Keratinocyte (primary cell): Measurements from ENCODE around the gene VAT1L. TPM values are rescaled to one million over a fixed set of nuclear protein-coding genes. Genes with fewer than 3 reads are reported as not detected.

Experiments used
- DNase-seq: peaks from one replicate; pipeline ENCODE4 v3.0.0-alpha.2; 2011; ENCODE audit warnings: low read depth, missing footprints, low spot score
- FAIRE-seq: peaks from 2 replicates; lab custom pipeline; 2011; peaks lifted over from hg19 to GRCh38; lab: Jason Lieb, UNC
- H2AFZ ChIP-seq: 2 replicates; pipeline ENCODE4 v1.6.0; 2012; ENCODE audit warnings: low read length, control low read depth, inconsistent platforms; ENCODE audit not compliant: control insufficient read depth
- H3K27ac ChIP-seq: 2 replicates; pipeline ENCODE4 v1.5.1; 2011; ENCODE audit warnings: low read length; ENCODE audit not compliant: control insufficient read depth, insufficient read depth
- H3K27me3 ChIP-seq: 3 replicates; pipeline ENCODE4 v1.6.0; 2011; ENCODE audit warnings: low read length; ENCODE audit not compliant: control insufficient read depth, insufficient read depth; ENCODE audit errors: extremely low read depth
- H3K36me3 ChIP-seq, 2 experiments: 2 replicates in 1 of 2; 3 replicates in 1 of 2; pipeline ENCODE4 v1.5.1; 2011; ENCODE audit warnings: low read length in 2 of 2, mild to moderate bottlenecking in 1 of 2; ENCODE audit not compliant: control insufficient read depth in 2 of 2, insufficient read depth in 2 of 2; ENCODE audit errors: extremely low read depth in 1 of 2
- H3K4me1 ChIP-seq: 3 replicates; pipeline ENCODE4 v1.5.1; 2011; ENCODE audit warnings: low read length; ENCODE audit not compliant: control insufficient read depth, insufficient read depth; ENCODE audit errors: extremely low read depth
- H3K4me2 ChIP-seq: 3 replicates; pipeline ENCODE4 v1.6.0; 2011; ENCODE audit warnings: low read depth, low read length; ENCODE audit not compliant: control insufficient read depth, insufficient read depth; ENCODE audit errors: extremely low read depth
- H3K4me3 ChIP-seq, 3 experiments: fragments of 200-600 bp in 1 of 3; sonication (generic) in 1 of 3; 2 replicates in 2 of 3; 3 replicates in 1 of 3; pipeline ENCODE4 v1.5.1; 2011 to 2016; ENCODE audit warnings: low read length in 3 of 3, mild to moderate bottlenecking in 3 of 3, control low read depth in 2 of 3, inconsistent platforms in 1 of 3, low read depth in 1 of 3, mixed read lengths in 1 of 3, mixed run types in 1 of 3, moderate library complexity in 1 of 3; ENCODE audit not compliant: control insufficient read depth in 2 of 3, insufficient read depth in 2 of 3; ENCODE audit errors: extremely low read depth in 1 of 3
- H3K79me2 ChIP-seq: 2 replicates; pipeline ENCODE4 v1.6.0; 2012; ENCODE audit warnings: low read length; ENCODE audit not compliant: control insufficient read depth, insufficient read depth
- H3K9ac ChIP-seq: 3 replicates; pipeline ENCODE4 v1.6.0; 2011; ENCODE audit warnings: low read length; ENCODE audit not compliant: control insufficient read depth, insufficient read depth; ENCODE audit errors: extremely low read depth
- H3K9me1 ChIP-seq: 3 replicates; pipeline ENCODE4 v1.6.0; 2011; ENCODE audit warnings: low read length; ENCODE audit not compliant: control insufficient read depth, insufficient read depth; ENCODE audit errors: extremely low read depth
- H3K9me3 ChIP-seq: 2 replicates; pipeline ENCODE4 v1.5.1; 2012; ENCODE audit warnings: low read depth, low read length; ENCODE audit not compliant: control insufficient read depth
- H4K20me1 ChIP-seq: 3 replicates; pipeline ENCODE4 v1.6.0; 2011; ENCODE audit warnings: low read length; ENCODE audit not compliant: control insufficient read depth, insufficient read depth; ENCODE audit errors: extremely low read depth
- CTCF ChIP-seq, 3 experiments: IDR thresholded peaks in 1 of 3; conservative IDR thresholded peaks in 1 of 3; optimal IDR thresholded peaks in 1 of 3; 2 replicates in 2 of 3; 3 replicates in 1 of 3; pipeline versions ENCODE3 to v1.5.1; 2011; ENCODE audit warnings: low read length in 3 of 3, mild to moderate bottlenecking in 3 of 3, moderate library complexity in 2 of 3, control low read depth in 1 of 3, inconsistent platforms in 1 of 3; ENCODE audit not compliant: insufficient read depth in 2 of 3; ENCODE audit errors: extremely low read depth in 1 of 3
- EZH2 ChIP-seq: IDR thresholded peaks from one replicate; pipeline ENCODE4 v1.6.1; 2012; ENCODE audit warnings: inconsistent platforms, mild to moderate bottlenecking, low read length, moderate library complexity
- dilution Hi-C: fragments of 300-500 bp; cut with MboI; formaldehyde crosslinking; loops from one replicate; pipeline ENCODE4 v1.7.0; 2020; ENCODE audit warnings: low sequenced_read_pairs; ENCODE audit not compliant: extremely low pct_ligation_motif_present
- polyA plus RNA-seq, 5 experiments: library from polyadenylated mRNA; depleted of rRNA in 3 of 5; stranded (reverse) in 3 of 5; stranded (forward) in 1 of 5; unstranded in 1 of 5; fragments of >200 nt; gene quantifications; 1 replicate in 1 of 5; 2 replicates in 3 of 5; 3 replicates in 1 of 5; pipeline versions ENCODE4 v1.2.1 to v1.2.3, GENCODE V29; 2011 to 2012; ENCODE audit warnings: missing spikeins in 2 of 5, low read depth in 1 of 5, low replicate concordance in 1 of 5

Gene VAT1L
- polyA plus RNA-seq, 1 donor (not counting 4 experiments of a cell fraction or from before 2014, with no cell fraction given): not detected

DNA sequence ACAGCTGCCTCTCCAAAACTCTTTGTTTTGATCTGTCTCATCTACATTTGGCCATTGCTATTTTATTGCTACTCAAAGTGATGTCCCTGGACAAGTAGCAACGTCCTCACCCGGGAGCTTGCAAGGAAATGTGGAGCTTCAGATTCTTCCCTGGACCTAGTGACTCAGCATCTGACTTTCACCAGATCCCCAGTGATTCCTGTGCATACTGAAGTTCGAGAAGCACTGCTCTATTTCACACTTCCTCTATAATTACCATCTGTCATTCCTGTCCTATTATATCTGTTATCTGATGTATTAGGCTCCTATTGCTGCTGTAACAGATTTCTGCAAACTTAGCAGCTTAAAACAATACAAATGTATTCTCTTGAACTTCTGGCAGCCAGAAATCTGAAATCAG is 28.5 kb upstream of the VAT1L start:
- dilution Hi-C loops: no loop called here
- H3K36me3 ChIP-seq: no peaks in the 10 kb centered on the region
- no peak overlapping the region for H3K4me3 ChIP-seq
- no peaks in the 10 kb centered on the region for H3K79me2 ChIP-seq
- TF ChIP-seq CTCF (optimal IDR thresholded peaks at IDR 0.05 in 1 of 3, IDR thresholded peaks at IDR 0.05 in 1 of 3, conservative IDR thresholded peaks at IDR 0.05 in 1 of 3; ENCODE audit: extremely low read depth in 1 of 3, insufficient read depth in 2 of 3, low read length in 3 of 3) (no peak), EZH2 (no peak)
- no peak overlapping the region for H3K4me2 ChIP-seq
- FAIRE-seq (no peak), DNase-seq (no peak)
- H4K20me1 ChIP-seq: no peaks in the 10 kb centered on the region
- H3K4me1 ChIP-seq: no peaks in the 10 kb centered on the region
- no peak overlapping the region for H2AFZ ChIP-seq
- no peaks in the 10 kb centered on the region for H3K9me3 ChIP-seq
- H3K27ac ChIP-seq: no peak overlapping the region
- no peaks in the 10 kb centered on the region for H3K9me1 ChIP-seq
- no peaks in the 10 kb centered on the region for H3K27me3 ChIP-seq
- no peak overlapping the region for H3K9ac ChIP-seq

DNA sequence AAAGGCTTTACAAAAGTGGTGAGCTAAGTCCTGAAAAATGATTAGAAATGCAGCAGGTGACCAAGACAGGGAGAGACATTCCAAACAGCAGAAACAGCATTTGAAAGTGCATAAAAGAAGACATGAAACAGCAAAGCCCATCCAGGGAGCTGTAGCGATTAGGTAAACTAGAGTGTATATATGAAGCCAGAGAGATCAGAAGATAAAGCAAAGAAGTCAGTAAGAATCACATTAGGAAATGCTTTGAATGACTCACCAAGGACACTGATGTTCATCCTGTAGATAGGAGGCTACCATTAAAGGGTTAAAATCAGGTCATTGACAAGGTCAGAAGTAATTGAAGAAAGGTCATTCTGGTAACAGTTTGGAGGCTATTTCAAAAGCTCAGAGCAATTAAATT is 27.6 kb upstream of the VAT1L start:
- FAIRE-seq (no peak), DNase-seq (no peak)
- dilution Hi-C loops: no loop called here
- Histone ChIP-seq H3K9ac (no peak overlapping the region), H3K4me3 (no peak overlapping the region), H2AFZ (no peak overlapping the region), H3K9me3 (no peaks in the 10 kb centered on the region), H4K20me1 (no peaks in the 10 kb centered on the region), H3K79me2 (no peaks in the 10 kb centered on the region), H3K36me3 (no peaks in the 10 kb centered on the region), H3K27me3 (no peaks in the 10 kb centered on the region), H3K4me1 (no peaks in the 10 kb centered on the region), H3K27ac (no peak overlapping the region), H3K4me2 (no peak overlapping the region), H3K9me1 (no peaks in the 10 kb centered on the region)
- TF ChIP-seq EZH2: no peak
- TF ChIP-seq CTCF (optimal IDR thresholded peaks at IDR 0.05 in 1 of 3, IDR thresholded peaks at IDR 0.05 in 1 of 3, conservative IDR thresholded peaks at IDR 0.05 in 1 of 3; ENCODE audit: extremely low read depth in 1 of 3, insufficient read depth in 2 of 3, low read length in 3 of 3): no peak
